HG03025 (cell line): ENCODE measurements around the gene TYROBP.
"Not testable (repeated sequence)": the region's sequence is repeated elsewhere in the genome, so short reads cannot be mapped to it uniquely, and the experiment has no call there.

Experiments used
- ATAC-seq: cut with Tn5 transposase; IDR thresholded peaks from one replicate; pipeline ENCODE4 v1.9.1; 2021; ENCODE audit warnings: mild to moderate bottlenecking, moderate library complexity; ENCODE audit not compliant: unreplicated experiment, low FRiP score

Gene TYROBP

DNA sequence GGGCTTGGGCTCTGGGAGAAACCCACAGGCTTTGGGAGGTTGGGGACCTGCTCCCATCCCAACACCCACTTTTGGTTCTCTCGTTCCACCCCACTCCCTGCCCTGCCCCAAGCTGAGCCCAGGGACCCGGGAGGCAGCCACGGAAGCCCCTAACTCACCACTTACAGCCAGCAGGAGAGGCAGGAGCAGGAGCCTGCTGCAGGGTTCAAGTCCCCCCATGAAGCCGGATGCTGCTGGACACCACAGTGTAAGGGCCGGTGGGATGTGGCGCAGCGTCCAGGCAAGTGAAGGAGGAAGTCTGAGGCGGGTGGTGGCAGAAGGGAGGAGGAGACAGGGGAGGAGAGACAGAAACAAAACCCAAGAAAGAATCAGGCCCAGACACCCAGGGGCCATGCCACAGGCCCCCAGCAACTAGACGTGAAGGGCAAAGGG is at the start of gene TYROBP:
Gene TYROBP, minus strand, starts transcription at position 286 of the 432 bp plus-strand sequence. Its CDS starts 67 bp downstream, at position 219.
- ATAC-seq: no peak

DNA sequence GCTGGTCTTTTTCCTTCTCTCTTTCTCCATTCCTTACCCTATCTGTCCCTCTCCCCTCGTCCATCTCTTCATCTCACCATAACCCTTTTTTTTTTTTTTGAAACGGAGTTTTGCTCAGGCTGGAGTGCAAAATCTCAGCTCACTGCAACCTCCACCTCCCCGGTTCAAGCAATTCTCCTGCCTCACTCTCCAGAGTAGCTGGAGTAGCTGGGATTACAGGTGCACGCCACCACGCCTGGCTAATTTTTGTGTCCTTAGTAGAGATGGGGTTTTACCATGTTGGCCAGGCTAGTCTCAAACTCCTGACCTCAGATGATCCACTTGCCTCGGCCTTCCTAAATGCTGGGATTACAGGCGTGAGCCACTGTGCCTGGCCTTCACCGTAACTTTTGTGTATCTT is 49.3 kb upstream of the TYROBP start:
- not testable (repeated sequence) for ATAC-seq

DNA sequence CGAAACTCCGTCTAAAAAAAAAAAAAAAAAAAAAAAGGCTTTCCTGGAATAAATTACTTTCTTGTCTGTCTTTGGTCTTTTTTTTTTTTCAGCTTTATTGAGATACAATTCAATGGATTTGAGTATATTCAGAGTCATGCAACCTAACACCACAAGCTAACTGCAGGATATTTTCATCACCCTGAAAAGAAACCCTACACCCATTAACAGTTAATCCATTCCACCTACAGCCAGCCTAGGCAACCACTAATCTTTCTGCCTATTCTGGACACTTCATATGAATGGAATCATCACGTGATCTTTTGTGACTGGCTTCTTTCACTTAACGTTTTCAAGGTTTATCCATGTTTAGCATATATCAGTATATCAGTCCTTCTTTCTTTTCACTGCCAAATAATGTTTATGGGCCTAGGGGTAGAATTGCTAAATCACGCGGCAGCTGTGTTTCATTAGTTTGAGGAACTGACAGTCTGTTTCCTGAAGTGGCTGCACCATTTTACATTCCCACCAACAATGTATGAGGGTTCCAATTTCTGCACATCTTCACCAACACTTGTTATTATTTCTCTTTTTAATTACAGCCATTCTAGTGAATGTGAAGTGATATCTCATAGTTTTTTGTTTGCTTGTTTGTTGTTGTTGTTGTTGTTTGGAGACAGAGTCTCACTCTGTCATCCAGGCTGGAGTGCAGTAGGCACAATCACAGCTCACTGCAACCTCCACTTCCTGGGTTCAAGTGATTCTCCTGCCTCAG is 48.0 kb upstream of the TYROBP start:
- no peak for ATAC-seq

DNA sequence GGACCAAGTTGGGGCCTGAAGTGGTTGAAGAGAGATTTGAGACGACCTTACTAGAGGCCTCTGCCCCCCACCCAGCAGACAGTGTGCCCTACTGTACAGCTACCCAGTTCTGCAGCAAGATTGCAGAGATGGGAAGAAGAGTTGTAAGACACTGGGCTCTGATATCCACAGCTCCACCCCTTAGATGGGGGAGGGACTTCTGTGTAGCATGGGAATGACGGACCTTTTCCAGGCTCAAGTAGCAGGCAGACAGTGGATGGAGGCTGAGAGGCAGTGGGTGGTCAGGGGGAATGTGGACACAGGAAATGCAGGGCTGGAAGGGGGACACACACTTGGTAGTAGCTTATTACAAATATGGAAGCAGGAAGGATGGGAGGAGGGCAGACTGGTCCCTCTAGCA is 41.0 kb upstream of the TYROBP start:
- ATAC-seq: no peak

DNA sequence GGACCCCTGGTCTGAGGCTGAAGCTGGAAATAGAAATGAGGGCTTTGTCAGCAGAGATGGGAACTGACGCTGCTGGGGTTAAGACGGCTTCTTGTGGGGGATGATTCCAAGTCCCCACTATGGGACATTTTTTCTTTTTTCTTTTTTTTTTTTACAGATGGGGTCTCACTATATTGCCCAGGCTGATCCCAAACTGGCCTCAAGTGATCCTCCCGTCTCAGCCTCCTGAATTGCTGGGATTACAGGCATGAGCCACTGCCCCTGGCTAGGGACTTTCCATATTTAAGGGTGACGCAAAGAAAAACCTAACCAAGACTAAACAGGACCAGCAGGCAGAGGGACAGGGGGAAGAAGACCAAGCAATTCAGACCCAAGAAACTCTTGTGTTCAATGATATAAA is 38.1 kb upstream of the TYROBP start:
- no peak for ATAC-seq

DNA sequence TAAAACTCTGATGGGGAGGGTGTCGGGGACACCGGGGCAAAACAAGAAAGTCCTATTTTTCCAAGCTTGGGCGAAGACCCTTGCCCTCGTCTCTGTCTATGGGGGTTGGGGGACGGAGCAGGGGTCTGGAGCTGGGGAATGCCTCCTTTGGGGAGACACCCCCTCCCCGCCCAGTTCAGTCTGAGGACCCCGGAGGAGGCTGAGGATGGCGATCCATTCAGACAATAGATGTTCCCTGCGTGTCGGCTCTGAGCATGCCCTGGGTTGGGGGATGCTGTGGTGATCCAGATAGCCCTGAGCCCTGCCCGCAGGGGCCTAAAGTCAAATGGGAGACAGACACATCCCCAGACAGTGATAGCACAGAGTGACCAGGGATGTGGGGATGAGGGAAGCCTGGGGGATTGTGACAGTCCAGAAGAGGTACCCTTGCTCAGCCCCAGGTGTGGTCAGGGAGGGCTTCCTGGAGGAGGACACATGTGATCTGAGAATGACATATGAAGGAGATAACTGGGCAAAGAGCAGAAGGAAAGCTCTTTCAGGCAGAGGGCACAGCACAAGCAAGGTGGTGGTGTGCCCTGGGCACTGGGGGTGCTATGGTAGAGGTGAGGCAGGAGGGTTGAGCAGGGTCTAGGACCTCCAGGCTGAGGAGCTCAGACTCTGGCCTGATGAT is 37.2 kb upstream of the TYROBP start:
- ATAC-seq: no peak

DNA sequence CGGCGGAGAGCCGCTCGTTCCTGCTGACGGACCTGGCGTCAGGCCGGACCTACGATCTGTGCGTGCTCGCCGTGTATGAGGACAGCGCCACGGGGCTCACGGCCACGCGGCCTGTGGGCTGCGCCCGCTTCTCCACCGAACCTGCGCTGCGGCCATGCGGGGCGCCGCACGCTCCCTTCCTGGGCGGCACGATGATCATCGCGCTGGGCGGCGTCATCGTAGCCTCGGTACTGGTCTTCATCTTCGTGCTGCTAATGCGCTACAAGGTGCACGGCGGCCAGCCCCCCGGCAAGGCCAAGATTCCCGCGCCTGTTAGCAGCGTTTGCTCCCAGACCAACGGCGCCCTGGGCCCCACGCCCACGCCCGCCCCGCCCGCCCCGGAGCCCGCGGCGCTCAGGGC is 36.5 kb upstream of the TYROBP start:
- ATAC-seq: no peak

DNA sequence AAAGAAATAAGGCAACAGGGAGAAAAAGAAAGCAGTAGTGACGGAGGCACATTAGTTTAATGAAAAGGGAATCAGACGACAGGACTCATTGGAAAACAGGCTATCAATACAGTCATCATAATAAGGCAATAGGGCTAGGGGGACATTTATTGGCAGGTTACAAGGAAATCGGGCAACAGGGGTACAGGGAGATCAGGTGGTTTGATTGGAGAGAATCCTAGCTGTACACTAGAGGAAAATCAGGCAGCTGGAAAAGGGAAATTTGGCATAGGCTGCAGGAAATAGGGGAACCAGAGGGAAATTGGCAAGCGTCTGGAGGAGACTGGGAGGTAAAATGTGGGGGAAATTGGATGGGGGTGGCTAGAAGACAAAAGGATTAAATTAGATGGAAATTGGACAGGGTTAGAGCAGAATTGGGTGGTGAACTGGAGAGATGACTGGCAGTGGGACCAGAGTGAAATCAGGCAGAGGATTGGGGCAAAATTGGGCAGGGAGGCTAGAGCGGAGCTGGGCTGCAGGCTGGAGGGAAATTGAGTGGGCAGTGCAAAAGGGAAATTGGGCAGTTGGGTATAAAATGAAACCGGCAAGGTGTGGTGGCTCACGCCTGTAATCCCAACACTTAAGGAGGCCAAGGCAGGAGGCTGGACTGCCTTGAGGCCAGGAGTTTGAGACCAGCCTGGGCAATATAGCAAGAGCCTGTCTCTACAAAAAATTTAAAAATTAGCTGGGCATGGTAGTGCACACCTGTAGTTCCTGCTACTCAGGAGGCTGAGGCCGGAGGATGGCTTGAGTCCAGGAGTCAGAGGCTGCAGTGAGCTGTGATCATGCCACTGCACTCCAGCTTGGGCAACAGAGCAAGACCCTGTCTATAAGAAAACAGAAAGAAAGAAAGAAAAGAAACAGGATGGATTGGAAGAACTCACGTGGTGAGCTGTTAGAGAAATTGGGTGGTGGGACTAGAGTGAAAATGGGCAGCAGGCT is 35.5 kb upstream of the TYROBP start:
- no peak for ATAC-seq

DNA sequence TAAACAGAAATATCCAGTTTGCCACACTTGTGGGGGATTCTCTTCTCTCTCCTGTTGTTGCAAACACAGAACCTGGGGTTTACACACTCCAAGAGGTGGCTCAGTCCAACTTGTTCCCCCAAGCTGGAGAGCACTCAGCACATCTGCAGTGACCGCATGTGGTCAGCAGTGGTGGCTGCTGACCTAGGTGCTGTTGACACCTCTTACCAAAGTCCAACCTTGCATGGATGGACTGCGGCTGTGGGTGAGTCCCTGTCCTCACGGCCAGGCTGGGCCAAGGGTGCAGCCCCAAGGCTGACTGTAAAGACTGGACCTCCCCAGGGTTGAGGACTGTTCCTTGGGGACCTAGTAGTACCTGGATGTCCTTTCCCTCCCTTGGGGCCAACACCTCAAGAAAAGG is 34.1 kb upstream of the TYROBP start:
- no peak for ATAC-seq

DNA sequence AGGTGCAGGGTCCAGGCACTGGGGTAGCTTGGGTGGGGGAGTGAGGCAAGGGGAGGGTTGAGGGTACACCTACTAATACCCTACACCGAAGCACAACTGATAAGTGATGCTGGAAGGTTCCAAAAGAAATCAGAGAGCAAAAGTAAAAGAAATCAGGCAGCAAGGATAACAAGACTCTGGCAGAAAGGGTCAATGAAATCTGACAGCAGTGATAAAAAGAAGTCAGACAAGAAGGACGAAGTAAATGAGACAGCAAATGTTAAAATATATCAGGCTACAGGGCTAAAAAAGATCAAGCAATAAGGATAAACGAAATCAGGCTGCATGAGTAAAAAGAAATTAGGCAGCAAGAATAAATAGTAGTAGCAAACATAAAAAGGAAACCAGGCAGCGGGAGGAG is 32.7 kb upstream of the TYROBP start:
- ATAC-seq: no peak

DNA sequence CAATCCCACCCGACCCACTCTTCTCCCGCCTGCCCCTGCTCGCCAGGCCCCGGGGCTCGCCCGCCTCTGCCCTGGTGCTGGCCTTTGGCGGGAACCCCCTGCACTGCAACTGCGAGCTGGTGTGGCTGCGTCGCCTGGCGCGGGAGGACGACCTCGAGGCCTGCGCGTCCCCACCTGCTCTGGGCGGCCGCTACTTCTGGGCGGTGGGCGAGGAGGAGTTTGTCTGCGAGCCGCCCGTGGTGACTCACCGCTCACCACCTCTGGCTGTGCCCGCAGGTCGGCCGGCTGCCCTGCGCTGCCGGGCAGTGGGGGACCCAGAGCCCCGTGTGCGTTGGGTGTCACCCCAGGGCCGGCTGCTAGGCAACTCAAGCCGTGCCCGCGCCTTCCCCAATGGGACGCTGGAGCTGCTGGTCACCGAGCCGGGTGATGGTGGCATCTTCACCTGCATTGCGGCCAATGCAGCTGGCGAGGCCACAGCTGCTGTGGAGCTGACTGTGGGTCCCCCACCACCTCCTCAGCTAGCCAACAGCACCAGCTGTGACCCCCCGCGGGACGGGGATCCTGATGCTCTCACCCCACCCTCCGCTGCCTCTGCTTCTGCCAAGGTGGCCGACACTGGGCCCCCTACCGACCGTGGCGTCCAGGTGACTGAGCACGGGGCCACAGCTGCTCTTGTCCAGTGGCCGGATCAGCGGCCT is 32.1 kb upstream of the TYROBP start:
- no peak for ATAC-seq

DNA sequence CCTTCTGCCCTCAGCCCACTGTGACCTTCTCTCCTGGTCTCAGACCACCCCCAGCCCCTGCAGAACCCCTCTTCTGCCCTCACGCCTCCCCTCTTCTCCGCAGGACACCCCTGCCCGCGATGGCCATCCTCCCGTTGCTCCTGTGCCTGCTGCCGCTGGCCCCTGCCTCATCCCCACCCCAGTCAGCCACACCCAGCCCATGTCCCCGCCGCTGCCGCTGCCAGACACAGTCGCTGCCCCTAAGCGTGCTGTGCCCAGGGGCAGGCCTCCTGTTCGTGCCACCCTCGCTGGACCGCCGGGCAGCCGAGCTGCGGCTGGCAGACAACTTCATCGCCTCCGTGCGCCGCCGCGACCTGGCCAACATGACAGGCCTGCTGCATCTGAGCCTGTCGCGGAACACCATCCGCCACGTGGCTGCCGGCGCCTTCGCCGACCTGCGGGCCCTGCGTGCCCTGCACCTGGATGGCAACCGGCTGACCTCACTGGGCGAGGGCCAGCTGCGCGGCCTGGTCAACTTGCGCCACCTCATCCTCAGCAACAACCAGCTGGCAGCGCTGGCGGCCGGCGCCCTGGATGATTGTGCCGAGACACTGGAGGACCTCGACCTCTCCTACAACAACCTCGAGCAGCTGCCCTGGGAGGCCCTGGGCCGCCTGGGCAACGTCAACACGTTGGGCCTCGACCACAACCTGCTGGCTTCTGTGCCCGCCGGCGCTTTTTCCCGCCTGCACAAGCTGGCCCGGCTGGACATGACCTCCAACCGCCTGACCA is 31.4 kb upstream of the TYROBP start:
- ATAC-seq: no peak

DNA sequence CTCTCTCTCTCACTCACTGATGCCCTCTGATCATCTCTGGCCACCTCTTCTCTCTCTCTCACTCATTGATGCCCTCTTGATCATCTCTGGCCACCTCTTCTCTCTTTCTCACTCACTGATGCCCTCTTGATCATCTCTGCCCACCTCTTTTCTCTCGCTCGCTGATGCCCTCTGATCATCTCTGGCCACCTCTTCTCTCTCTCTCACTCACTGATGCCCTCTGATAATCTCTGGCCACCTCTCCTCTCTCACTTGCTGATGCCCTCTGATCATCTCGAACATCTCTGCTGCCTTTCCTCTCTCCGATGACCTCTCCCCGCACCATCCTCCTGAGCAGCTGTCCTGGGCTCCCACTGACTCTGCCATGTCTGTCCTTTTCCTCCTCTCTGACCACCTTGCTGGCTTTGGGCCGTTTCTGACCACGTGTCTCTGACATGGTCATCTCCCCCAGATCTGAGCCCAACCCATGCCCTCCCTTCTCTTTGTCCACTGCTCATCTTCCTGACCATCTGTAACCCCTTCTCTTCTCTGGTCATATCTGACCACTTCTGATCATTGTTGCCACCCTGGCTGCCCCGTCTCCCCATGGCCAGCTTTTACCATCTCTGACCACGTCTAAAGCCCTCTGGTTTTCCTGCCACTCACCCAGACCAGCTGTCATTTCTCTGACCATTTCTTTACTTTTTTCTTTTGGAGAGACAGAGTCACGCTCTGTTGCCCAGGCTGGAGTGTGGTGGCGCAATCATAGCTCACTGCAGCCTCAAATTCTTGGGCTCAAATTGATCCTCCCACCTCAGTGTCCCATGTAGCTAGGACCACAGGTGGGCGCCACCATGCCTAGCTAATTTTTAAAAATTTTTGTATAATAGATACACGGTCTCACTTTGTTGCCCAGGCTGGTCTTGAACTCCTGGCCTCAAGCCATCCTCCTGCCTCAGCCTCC is 30.5 kb upstream of the TYROBP start:
- no peak for ATAC-seq

DNA sequence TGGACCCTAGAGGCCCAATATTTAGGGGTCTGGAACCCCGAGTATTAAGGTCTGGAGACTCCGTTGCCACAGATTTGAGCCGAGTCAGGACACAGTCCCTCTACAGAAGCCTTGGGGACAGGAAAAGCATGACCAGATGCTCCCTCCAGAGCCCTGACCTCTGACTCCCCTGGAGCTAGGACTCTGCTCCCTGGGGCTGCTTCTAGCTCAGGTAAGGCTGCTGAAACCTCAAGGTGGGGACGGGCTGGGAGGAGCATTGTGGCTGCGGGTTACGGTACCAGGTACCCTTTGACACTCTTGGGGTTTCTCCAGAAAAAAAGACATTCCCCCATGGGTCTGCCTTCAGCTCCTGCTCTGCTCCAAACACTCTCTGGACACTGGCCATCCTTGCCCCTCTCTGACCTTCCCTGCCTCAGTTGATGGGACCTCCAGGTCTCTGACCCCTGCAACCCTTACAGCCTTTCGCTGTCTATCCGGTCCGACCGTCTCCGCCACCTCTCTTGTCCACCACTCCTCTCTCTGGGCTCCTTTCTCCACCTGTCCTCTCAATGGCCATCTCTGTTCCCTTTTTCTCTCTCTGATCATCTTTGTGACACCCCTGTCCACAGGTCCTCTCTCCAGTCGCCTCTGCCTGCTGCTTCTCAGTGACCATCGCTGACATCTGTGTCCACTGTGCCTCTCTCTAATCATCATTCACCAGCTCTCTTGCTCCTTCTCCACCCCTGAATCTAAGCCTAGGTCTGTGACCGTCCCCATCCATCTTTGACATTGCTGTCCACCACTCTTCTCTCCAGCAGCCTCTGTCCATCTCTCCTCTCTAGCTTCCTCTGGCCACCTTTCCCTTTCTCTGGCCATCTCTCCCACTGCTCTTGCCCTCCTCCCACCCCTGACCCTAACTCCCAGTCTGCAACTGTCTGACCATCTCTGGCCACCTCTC is 29.5 kb upstream of the TYROBP start:
- ATAC-seq: no peak

DNA sequence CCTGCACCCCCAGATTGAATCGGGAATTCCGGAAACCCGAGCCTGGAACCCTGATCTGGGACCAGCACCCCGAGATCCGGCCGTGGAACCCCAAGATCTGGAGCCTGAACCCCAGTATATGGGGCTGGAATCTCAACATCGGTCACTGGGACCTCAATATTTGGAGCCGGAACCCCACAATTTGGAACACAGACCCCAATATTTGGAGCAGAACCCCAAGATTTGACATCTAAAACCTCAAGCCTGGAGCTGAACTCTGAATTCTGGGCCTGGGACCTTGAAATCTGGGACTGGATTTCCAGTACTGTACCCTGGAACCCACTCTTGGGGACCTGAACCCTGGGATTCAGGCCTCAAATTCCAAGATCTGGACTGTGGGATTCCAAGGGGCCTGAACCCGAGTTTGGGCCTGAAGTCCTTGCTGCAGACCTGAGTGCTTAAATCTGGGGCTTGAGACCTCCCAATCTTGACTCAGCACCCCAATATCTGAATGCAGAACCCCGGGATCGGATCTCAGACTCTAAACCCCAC is 28.7 kb upstream of the TYROBP start:
- ATAC-seq: no peak

DNA sequence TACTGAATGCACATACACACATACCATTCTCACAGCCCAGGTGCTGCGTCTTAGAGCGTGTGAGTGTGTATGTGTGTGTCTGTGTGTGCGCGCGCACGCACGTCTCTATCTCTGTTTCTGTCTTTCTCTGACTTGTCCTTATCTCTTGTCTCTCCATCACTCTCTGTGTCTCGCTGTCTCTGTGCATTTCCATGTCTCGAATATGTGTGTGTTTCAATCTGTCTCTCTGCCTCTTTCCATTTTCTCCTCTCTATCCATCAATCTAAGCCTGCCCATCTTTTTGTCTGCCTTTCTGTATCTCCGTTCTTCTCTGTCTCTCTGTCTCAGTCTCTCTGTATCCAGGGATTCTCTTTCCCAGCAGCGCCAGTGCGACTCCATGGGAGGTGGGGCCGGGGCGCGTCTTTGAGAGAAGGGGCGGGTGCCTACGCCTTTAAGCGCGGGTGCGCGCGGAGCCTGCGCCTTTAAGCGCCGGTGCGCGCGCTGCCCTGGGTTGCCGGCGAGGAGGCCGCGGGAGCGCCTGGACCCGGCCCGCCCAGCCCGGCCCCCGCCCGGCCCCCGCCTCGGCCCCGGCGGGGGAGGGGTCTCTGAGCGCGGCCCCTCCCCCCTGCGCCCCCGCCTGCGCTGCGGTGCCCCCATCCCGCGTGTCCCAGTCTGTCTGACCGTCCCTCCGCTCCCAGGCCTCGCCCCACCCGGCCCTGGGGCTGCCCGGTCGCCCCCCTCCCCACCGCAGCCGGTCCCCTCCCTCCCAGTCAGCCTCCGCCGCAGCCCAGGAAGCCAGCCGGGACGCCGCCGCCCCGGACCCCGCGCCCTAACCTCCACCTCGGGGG is 28.0 kb upstream of the TYROBP start, which contains the start of gene LRFN3:
Gene LRFN3, plus strand, starts transcription at position 464 of the 827 bp plus-strand sequence. CDS start 3,052 bp downstream, outside the sequence.
- ATAC-seq: no peak
